Left lung (tissue), 10 donors: ENCODE measurements around the gene MYL11. TPM values are rescaled to one million over a fixed set of nuclear protein-coding genes. Genes with fewer than 3 reads are reported as not detected.

Experiments
- ATAC-seq: fragments of 200-7000 bp; cut with Tn5 transposase; one replicate; pipeline ENCODE4 v1.9.1; 2020; ENCODE audit warnings: moderate library complexity
- DNase-seq, 4 donors: peaks; one replicate each; pipeline ENCODE4 v3.0.0-alpha.2; 2013 to 2020
- H3K27ac ChIP-seq, 2 donors: fragments of 200-600 bp; sonication (generic) in 1 of 2; one replicate each; pipeline versions ENCODE4 v1.5.0 to v1.8.0; 2020 to 2021
- H3K27me3 ChIP-seq, 2 donors: fragments of 200-600 bp; sonication (generic) in 1 of 2; one replicate each; pipeline versions ENCODE4 v1.5.0 to v1.8.0; 2020 to 2021
- H3K36me3 ChIP-seq, 2 donors: fragments of 200-600 bp; sonication (generic) in 1 of 2; one replicate each; pipeline versions ENCODE4 v1.5.0 to v1.8.0; 2020 to 2021
- H3K4me1 ChIP-seq, 2 donors: fragments of 200-600 bp; one replicate each; pipeline ENCODE4 v1.8.0; 2021
- H3K4me3 ChIP-seq, 2 donors: fragments of 200-600 bp; sonication (generic) in 1 of 2; one replicate each; pipeline versions ENCODE4 v1.5.0 to v1.8.0; 2020 to 2021; ENCODE audit warnings: mild to moderate bottlenecking in 1 of 2
- H3K9me3 ChIP-seq, 2 donors: fragments of 200-600 bp; sonication (generic) in 1 of 2; one replicate each; pipeline versions ENCODE4 v1.5.0 to v1.8.0; 2020 to 2021
- intact Hi-C, 2 donors: fragments of 100-400 bp; cut with DNase I; formaldehyde crosslinking; loops; one replicate each; pipeline versions ENCODE4 v1.11.2 to v1.14.2; 2022
- polyA plus RNA-seq, 6 donors: library from polyadenylated mRNA; unstranded; fragments of 120-200 nt; gene quantifications; one replicate each; pipeline ENCODE4 v1.2.1, GENCODE V29; 2013; ENCODE audit not compliant: insufficient read length in 6 of 6
- total RNA-seq, 2 donors: library from RNA; stranded (reverse); fragmentation: NEBNext Ultra II Directional; extraction: Animal tissue kit (Norgen Biotek cat#: 25700); gene quantifications; one replicate each; pipeline ENCODE4 v1.2.1, GENCODE V29; 2021
- TF ChIP-seq, protein P1 (sequence below), 2 donors: fragments of 200-600 bp; sonication (generic) in 1 of 2; IDR thresholded peaks; one replicate each; pipeline versions ENCODE4 v1.5.0 to v1.8.0; 2021; ENCODE audit warnings: antibody characterized with exemption in 2 of 2
- donor health status: DM: no; HTN: yes; CAD: no.
- donor health status: DM: no; HTN: no; CAD: no.

MYL11 gene
- total and polyA plus RNA-seq, 8 donors = 0.27 to 1.6 (median 0.71) TPM; not detected in 3

DNA sequence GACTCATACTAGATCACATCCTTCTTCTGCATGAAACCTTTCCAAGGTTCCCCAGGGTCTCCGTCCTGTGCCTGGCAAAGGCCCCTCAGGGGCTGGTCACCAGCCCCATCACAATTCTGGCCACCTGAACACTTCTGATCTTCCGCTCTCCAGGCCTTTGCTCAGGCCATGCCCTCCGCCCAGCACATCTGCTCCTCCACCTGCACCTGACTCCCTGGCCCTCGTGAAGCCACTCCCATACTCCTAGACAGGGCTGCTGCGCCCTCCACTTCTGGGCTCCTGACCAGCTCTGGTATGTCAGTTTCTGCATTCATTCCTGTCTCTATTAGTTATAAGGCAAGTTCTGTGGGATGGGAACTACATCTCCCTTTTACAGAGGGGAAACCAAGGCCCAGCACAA is 1.9 kb upstream of the MYL11 start:
- Histone ChIP-seq H3K9me3 (no peaks in the 10 kb centered on the region), H3K27me3 (no peaks in the 10 kb centered on the region), H3K36me3 (no peaks in the 10 kb centered on the region), H3K4me1 (peaks cover 4 to 31% of the 10 kb centered on the region in 2 donors), H3K27ac (no peak overlapping the region), H3K4me3 (no peak overlapping the region)
- TF ChIP-seq, protein P1, sequence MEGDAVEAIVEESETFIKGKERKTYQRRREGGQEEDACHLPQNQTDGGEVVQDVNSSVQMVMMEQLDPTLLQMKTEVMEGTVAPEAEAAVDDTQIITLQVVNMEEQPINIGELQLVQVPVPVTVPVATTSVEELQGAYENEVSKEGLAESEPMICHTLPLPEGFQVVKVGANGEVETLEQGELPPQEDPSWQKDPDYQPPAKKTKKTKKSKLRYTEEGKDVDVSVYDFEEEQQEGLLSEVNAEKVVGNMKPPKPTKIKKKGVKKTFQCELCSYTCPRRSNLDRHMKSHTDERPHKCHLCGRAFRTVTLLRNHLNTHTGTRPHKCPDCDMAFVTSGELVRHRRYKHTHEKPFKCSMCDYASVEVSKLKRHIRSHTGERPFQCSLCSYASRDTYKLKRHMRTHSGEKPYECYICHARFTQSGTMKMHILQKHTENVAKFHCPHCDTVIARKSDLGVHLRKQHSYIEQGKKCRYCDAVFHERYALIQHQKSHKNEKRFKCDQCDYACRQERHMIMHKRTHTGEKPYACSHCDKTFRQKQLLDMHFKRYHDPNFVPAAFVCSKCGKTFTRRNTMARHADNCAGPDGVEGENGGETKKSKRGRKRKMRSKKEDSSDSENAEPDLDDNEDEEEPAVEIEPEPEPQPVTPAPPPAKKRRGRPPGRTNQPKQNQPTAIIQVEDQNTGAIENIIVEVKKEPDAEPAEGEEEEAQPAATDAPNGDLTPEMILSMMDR (IDR thresholded peaks at IDR 0.05) = no peak
- no peak for DNase-seq
- ATAC-seq = no peak
- intact Hi-C loops = no loop called here

GRCh38 chr16:30375864-30376263 is 1.3 kb downstream of the MYL11 start:
- no peak for DNase-seq
- H3K4me3 ChIP-seq = no peak overlapping the region
- no peak for ATAC-seq
- TF ChIP-seq, protein P1 (IDR thresholded peaks at IDR 0.05) = no peak
- H3K9me3 ChIP-seq = no peaks in the 10 kb centered on the region
- no peaks in the 10 kb centered on the region for H3K27me3 ChIP-seq
- no peaks in the 10 kb centered on the region for H3K36me3 ChIP-seq
- intact Hi-C loops = no loop called here
- no peak overlapping the region for H3K27ac ChIP-seq
- H3K4me1 ChIP-seq = peaks cover 4 to 32% of the 10 kb centered on the region in 2 donors

DNA sequence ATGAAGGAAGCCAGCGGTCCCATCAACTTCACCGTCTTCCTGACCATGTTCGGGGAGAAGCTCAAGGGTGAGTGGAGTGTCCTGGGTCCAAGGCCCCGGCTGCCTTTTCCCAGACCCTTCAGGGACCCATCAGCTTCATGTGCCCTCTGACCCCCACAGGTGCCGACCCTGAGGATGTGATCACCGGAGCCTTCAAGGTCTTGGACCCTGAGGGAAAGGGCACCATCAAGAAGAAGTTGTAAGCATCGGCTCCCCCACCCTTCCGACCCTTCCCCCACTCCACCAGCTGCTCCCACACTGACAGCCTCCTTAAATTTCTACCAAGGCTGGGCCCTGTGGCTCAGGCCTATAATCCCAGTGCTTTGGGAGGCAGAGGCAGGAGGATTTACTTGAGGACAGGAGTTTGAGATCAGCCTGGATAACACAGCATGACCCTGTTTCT is 1.9 kb downstream of the MYL11 start:
- H3K27ac ChIP-seq = peak overlapping the region in 1 of 2 donors; percentile 100
- no peaks in the 10 kb centered on the region for H3K36me3 ChIP-seq
- no peaks in the 10 kb centered on the region for H3K9me3 ChIP-seq
- H3K4me3 ChIP-seq = no peak overlapping the region
- no peak for ATAC-seq
- DNase-seq = no peak
- TF ChIP-seq, protein P1 (IDR thresholded peaks at IDR 0.05) = no peak
- peaks cover 4 to 33% of the 10 kb centered on the region in 2 donors for H3K4me1 ChIP-seq
- intact Hi-C loops = no loop called here
- H3K27me3 ChIP-seq = no peaks in the 10 kb centered on the region

DNA sequence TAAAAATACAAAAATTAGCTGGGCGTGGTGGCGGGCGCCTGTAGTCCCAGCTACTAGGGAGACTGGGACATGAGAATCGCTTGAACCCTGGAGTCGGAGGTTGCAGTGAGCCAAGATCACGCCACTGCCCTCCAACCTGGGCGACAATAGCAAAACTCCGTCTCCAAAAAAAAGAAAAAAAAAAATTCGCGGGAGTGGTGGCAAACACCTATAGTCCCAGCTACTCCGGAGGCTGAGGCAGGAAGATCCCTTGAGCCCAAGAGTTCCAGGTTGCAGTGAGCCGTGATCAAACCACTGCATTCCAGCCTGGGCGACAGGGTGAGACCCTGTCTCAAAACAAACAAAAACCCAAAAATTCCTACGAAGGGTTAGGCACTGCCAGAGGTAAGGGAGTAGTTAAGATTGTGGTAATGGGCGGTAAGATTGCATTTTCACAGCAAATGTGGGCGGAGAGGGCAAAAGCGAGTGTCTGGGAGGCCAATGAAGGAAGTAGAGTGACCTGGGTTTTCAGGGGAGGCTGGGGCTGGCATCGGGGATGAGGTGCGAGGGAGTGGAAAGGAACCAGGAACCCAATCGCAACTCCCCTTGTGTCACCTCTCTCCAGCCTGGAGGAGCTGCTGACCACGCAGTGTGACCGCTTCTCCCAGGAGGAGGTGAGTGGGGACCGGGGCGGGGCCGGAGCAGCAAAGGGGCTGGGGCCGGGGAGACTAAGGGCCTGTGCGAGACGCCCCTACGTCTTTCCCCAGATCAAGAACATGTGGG is 2.6 kb downstream of the MYL11 start:
- intact Hi-C loops = no loop called here
- Histone ChIP-seq H3K36me3 (no peaks in the 10 kb centered on the region), H3K4me1 (peaks cover 4 to 33% of the 10 kb centered on the region in 2 donors), H3K27ac (peak overlapping the region; percentile 99 to 100), H3K9me3 (no peaks in the 10 kb centered on the region), H3K4me3 (peak overlapping the region; percentile 45 to 69), H3K27me3 (no peaks in the 10 kb centered on the region)
- TF ChIP-seq, protein P1 (IDR thresholded peaks at IDR 0.05) = no peak
- DNase-seq = no peak
- no peak for ATAC-seq

- Histone ChIP-seq H3K36me3 (no peaks in the 10 kb centered on the region), H3K4me1 (peaks cover 4 to 33% of the 10 kb centered on the region in 2 donors), H3K9me3 (no peaks in the 10 kb centered on the region), H3K27ac (peak overlapping the region; percentile 99 to 100), H3K27me3 (no peaks in the 10 kb centered on the region), H3K4me3 (peak overlapping the region; percentile 45 to 69)
- intact Hi-C loops = no loop called here
- DNase-seq = peak; percentile 90 to 98 (median 94)
- ATAC-seq = peak; percentile 76
- TF ChIP-seq, protein P1 (IDR thresholded peaks at IDR 0.05) = no peak
Observed at GRCh38 chr16:30377812-30378235, 3.2 kb downstream of the MYL11 start.
